GM18526 (cell line): ENCODE measurements around the gene SKAP2.

Experiments used
- POLR2A ChIP-seq: IDR thresholded peaks from 3 replicates; pipeline ENCODE4 v1.6.1; 2011; ENCODE audit not compliant: insufficient read length; ENCODE audit errors: extremely low read depth

Gene SKAP2

GRCh38 chr7:26729150-26729775, 135.1 kb downstream of the SKAP2 start:
- no peak for TF ChIP-seq POLR2A

GRCh38 chr7:26726051-26726450, 138.3 kb downstream of the SKAP2 start:
- no peak for TF ChIP-seq POLR2A

GRCh38 chr7:26724795-26725194, 139.6 kb downstream of the SKAP2 start:
- no peak for TF ChIP-seq POLR2A

GRCh38 chr7:26723129-26723528, 141.3 kb downstream of the SKAP2 start:
- TF ChIP-seq POLR2A: no peak

- no peak for TF ChIP-seq POLR2A
Measured at GRCh38 chr7:26721450-26721849, 142.9 kb downstream of the SKAP2 start.

GRCh38 chr7:26718063-26718462, 146.3 kb downstream of the SKAP2 start:
- TF ChIP-seq POLR2A: no peak

- TF ChIP-seq POLR2A: no peak
Measured at GRCh38 chr7:26714438-26714837, 150.0 kb downstream of the SKAP2 start.

GRCh38 chr7:26714006-26714405, 150.4 kb downstream of the SKAP2 start:
- no peak for TF ChIP-seq POLR2A

- no peak for TF ChIP-seq POLR2A
Measured at GRCh38 chr7:26709210-26709990, 155.0 kb downstream of the SKAP2 start.

GRCh38 chr7:26705567-26705966, 158.8 kb downstream of the SKAP2 start:
- TF ChIP-seq POLR2A: no peak

GRCh38 chr7:26704786-26705185, 159.6 kb downstream of the SKAP2 start:
- no peak for TF ChIP-seq POLR2A

GRCh38 chr7:26704036-26704435, 160.4 kb downstream of the SKAP2 start:
- no peak for TF ChIP-seq POLR2A

- no peak for TF ChIP-seq POLR2A
Measured at GRCh38 chr7:26700893-26701292, 163.5 kb downstream of the SKAP2 start.

GRCh38 chr7:26700386-26700785, 164.0 kb downstream of the SKAP2 start:
- TF ChIP-seq POLR2A: no peak

- no peak for TF ChIP-seq POLR2A
Measured at GRCh38 chr7:26699766-26700165, 164.6 kb downstream of the SKAP2 start.

- TF ChIP-seq POLR2A: no peak
Measured at GRCh38 chr7:26698806-26699205, 165.6 kb downstream of the SKAP2 start.

- TF ChIP-seq POLR2A: no peak
Measured at GRCh38 chr7:26698194-26698593, 166.2 kb downstream of the SKAP2 start.
